Effector CD8-positive, alpha-beta T cell (primary cell): ENCODE data around the gene CLDN18.

Experiments
- DNase-seq: peaks from one replicate; lab custom pipeline; 2025; lab: John Stamatoyannopoulos, UW
- total RNA-seq, 4 experiments: gene quantifications; one replicate each; lab custom pipeline; 2026; lab: John Stamatoyannopoulos, UW

The CLDN18 gene
- total RNA-seq, result 0 reads per million in 4 experiments

- DNase-seq, result no peak
These were observed at the start of gene CLDN18 for GRCh38 chr3:138009476-138010272. Gene CLDN18 (plus strand): TSS chr3:138010165. CDS start chr3:138010226, 61 bp downstream.

DNA sequence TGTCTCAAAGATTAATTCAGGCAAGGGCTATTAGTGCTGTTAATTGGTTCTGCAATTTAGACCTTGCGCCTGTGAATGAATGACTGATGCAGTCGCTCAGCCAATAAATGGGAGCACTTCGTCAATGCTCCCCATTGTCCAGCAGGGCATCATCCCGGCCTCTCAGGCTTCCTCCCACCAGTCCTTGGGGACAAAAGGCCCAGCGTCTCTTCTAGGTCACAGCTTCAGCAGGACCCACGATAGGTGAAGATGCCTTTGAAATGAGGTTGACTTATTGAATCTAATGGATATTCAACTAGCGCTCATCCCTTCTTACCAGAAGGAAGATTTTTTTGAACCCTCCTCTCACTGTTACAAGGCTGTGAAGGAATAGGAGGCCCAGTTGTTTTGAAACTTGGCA, 47.7 kb upstream of the CLDN18 start:
- DNase-seq, result no peak

- no peak for DNase-seq
These were observed 46.5 kb upstream of the CLDN18 start for GRCh38 chr3:137963463-137963862.

DNA sequence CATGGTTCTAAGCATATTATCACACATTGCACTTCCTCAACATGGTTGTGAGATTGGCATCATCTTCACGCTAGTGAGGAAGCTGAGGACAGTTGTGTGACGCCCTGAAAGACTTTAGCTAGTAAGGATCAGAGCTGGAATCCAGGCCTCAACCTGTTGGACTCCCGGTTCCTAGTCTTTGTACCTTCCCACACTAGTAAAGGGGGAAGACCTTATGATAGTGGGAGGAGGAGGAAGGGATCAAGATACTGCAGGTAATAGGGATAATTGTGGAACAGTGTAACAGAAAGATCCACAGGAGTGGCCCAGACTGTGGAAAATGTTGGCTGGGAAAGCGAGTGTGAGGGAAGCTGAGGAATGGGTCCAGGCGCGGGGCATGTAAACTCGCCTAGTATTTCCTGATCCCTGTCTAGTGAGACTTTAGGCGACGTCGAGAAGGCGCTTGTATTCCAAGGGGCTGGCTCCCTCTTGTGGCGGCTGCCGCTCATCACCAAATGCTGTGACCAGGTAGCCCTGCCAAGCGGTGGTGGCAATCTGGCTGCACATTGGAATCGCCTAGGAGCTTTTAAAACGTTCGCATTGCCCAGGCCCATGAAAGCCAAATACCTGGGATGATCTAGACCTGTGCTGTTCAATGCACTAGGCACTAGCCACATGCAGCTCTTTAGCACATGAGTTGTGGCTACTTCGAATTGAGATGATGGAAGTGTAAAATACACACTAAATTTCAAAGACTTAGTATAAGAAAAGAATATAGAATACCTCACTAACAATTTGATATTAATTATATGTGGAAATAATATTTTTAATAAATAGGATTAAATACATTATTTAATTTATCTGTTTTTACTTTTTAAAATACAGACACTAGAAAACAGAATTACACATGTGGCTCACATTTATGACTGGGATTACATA, 38.8 kb upstream of the CLDN18 start:
- DNase-seq, result peak; percentile 3

DNA sequence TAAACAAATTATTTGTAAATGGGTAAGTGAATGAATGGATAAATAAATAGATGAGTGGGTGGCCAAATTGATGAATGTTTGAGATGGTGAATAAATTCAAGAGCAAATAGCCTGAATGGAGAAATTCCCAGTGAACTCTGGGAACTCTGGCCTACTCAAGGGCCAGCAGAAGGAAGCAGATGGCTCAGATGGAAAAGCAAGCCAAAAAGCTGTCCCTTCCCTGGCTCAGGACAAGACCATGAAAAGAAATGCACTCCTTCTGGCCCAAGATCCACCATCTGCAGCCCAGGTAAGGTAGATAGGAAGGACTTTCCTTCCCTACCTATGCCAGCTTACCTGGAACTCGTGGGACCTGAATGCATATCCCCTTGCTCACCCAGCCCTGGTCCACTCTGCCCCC, 37.6 kb upstream of the CLDN18 start:
- no peak for DNase-seq

DNA sequence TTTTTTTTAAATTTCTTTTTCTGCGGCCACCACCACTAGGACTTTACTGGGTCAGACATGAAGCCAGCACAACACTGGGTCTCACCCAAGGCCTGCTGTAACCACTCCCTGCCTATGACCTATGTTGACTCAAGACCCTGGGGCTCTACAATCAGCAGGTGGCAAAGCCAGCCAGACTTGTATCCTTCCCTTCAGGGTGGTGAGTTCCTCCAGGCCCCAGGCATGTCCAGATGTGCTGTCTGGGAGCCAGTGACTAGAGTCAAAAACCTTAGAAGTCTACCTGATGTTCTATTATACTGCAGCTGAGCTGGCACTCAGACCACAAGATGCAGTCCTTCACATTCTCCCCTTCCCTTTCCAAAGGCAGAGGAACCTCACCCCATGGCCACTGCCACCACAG, 31.6 kb upstream of the CLDN18 start:
- no peak for DNase-seq

DNA sequence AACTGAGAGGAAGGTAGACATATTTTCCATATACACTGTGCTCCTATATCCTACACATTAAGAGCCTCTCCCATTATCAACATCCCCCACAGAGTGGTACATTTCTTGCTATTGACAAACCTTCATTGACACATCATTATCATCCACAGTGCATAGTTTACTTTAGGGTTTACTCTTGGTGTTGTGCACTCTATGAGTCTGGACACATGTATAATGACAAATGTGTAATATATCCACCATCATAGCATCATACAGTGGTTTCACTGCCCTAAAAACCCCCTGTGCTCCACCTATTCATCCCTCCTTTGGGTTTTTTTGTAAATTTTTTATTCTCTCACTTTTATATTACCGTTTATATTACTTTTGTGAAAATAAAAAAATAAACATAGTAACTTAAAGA, 22.2 kb upstream of the CLDN18 start:
- no peak for DNase-seq

- DNase-seq, result no peak
These were observed 21.8 kb upstream of the CLDN18 start for GRCh38 chr3:137988152-137988551.

DNA sequence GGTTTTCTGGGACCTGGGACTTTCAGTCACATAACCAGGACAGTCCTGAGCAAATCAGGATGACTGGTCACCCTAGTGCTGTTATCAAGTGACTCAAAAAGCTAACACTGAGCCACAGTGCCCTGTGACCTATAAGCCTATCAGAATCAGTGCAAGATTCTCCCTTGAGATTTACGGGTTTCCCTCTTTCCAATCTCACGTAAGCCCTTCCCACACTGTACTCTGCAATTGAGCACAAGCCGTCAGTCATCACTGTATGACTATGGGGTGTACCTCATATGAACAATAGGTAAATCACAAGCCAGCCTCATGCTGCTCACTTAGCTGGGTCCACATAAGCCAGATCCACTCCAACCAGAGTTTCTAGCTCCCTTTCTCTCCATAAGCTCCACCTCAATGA, 21.0 kb upstream of the CLDN18 start:
- no peak for DNase-seq

- no peak for DNase-seq
These were observed 19.5 kb upstream of the CLDN18 start for GRCh38 chr3:137990427-137990826.

GRCh38 chr3:137992592-137992991, 17.4 kb upstream of the CLDN18 start:
- DNase-seq, result no peak

- DNase-seq, result no peak
These were observed 11.6 kb upstream of the CLDN18 start for GRCh38 chr3:137998121-137999042.

DNA sequence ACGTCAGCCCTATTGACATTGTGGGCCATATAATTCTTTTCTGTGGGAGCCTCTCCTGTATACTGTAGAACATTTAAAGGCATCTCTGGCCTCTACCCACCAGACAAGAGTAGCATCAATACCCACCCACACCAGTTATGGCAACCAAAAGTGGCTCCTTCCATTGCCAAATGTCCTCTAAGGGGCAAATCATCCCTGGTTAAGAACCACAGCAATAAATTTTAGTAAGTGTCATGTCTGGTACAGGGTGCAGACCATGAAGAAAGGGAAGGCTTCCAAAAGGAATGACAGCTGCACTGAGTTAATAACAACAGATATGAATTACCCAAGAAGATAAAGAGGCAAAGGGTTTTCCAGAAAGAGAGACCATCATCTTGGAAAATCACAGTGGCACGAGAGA, 6.9 kb upstream of the CLDN18 start:
- DNase-seq, result no peak

GRCh38 chr3:138005627-138006026, 4.3 kb upstream of the CLDN18 start:
- DNase-seq, result no peak

DNA sequence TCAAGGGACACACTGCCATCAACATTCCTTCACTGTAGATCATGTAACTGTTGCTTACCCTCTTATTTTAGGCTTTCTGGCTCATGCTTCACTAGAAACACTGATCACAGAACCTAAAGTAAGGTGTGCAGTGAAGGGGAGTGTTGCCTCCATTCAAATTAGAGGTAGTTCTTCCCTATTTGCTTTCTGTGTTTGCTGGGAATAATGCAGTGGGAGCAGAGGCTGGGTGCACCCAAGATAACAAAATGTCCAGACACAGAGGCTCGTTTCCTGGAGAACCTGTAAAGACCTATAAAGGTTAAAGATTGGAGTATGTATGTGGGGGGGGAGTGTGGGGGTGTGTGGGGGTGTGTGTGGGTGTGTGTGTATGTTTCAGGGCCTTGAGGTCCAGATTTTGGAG, 2.1 kb upstream of the CLDN18 start:
- DNase-seq, result no peak

- DNase-seq, result no peak
These were observed 267 bp downstream of the CLDN18 start for GRCh38 chr3:138010273-138010590.

DNA sequence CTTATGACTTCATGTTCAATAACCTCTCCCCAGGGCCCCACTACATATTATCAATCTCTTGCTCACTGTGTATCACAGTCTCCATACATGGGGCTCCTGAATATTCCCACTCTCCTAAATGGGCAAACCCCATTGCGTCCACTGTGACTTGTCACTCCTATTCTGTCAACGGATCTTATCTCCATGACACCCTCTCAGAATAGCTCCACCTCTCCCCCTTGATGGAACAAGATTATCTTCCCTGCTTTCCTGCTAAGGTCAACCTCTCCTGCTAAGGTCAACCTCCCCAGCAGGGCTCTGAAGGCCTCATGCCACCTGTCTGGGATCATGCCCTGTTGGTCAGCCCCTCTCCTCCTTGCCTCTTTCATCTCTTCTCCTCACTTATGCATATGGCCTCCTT, 1.8 kb downstream of the CLDN18 start:
- DNase-seq, result no peak

GRCh38 chr3:138012526-138012925, 2.6 kb downstream of the CLDN18 start:
- no peak for DNase-seq

DNA sequence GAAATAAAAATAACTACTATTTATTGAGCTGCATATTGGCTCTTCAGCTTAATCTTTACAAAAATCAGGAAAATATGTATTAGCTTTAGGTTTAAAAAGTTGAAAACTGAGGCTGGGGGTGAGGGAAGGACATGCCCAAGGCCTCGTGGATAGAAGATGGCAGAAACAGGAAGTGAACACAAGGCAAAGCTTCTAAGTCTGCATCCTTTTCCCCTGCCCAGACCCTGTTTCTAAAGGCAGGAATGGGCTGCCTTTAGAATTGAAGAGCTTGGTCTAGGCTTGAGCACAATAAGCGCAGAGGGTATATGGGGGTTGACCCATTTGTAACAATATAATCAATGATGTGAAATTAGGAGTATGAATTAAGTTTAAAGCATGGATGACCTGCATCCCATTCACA, 6.1 kb downstream of the CLDN18 start:
- DNase-seq, result no peak

DNA sequence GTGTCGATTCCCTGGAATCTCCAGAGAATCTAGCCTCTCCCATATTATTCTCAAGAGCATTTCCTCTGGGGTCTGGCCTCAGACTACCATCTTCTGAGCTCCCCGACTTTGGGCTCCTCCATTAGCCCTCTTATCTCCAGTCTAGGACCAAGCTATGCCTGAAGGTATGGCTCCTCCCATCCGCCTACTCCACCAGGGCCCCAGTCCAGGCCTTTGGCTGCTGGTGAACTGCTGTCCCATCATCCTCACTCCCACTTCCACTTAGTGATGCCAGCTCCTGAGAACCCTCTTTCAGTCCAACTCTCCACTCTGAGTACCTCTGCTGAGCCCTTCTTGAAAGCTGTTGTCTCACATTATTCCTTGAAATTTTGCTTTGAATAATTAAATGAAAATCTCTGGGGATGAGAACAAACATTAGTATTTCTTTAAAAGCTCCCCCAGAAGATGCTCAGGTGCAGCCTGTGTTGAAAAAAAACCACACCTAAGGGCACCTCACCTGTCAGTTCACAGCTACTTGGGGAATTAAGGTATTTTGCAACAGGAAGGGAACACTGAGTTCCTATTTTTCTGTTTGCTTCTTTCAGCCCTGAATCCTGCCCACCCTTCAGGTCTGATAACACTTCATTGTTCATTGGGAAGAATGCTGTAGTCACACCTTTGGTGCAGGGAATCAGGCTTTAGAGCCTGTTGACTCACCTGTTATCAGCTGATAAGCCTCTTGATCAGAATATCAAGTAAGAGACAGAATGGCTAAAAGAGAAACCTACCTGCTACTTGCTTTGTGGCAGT, 9.5 kb downstream of the CLDN18 start:
- DNase-seq, result no peak

GRCh38 chr3:138023754-138024153, 13.8 kb downstream of the CLDN18 start:
- no peak for DNase-seq
